ENCODE results near the gene PPM1B. TPM values are rescaled to one million over a fixed set of nuclear protein-coding genes. Genes with fewer than 3 reads are reported as not detected.
A peak's percentile ranks its signal among the peaks of the same experiment; 100 is the strongest.

The PPM1B gene
- total RNA-seq, 2 experiments from 2014 or later = 38.9 to 40.4 TPM

DNA sequence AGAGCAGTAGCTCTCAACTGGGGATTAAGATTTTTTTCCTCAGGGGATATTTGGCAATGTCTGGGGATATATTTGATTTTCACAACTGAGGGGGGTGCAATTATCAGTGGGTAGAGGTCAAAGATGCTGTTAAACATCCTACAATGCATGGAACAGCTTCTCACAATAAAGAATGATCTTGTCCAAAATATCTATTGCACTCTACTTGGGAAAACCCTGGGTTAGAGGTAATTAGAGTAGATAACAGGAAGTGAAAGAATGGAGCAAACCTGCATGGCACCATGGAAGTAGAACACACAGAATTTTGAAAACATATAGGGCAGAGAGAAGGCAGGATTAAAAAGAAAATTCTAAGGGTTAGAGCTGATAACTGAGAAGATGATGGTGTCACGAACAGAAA lies 26.4 kb upstream of the PPM1B start:
- Mint-ChIP-seq H3K27me3 (no peaks in the 10 kb centered on the region), H3K4me3 (no peak overlapping the region), H3K27ac (no peak overlapping the region), H3K9me3 (no peaks in the 10 kb centered on the region), H3K4me1 (peaks cover 7% of the 10 kb centered on the region), H3K36me3 (no peaks in the 10 kb centered on the region)
- DNase-seq = no peak

GRCh38 chr2:44143701-44144100 lies 25.0 kb upstream of the PPM1B start:
- Mint-ChIP-seq H3K4me1 (peaks cover 7% of the 10 kb centered on the region), H3K36me3 (no peaks in the 10 kb centered on the region), H3K9me3 (no peaks in the 10 kb centered on the region), H3K27ac (no peak overlapping the region), H3K4me3 (no peak overlapping the region), H3K27me3 (no peaks in the 10 kb centered on the region)
- DNase-seq = no peak

- Mint-ChIP-seq H3K27ac (no peak overlapping the region), H3K27me3 (no peaks in the 10 kb centered on the region), H3K4me3 (no peak overlapping the region), H3K9me3 (no peaks in the 10 kb centered on the region), H3K4me1 (peaks cover 3% of the 10 kb centered on the region), H3K36me3 (no peaks in the 10 kb centered on the region)
- DNase-seq = no peak
Observed at GRCh38 chr2:44148999-44149398, 19.7 kb upstream of the PPM1B start.

GRCh38 chr2:44150473-44150872 lies 18.2 kb upstream of the PPM1B start:
- Mint-ChIP-seq H3K27me3 (no peaks in the 10 kb centered on the region), H3K4me1 (peaks cover 3% of the 10 kb centered on the region), H3K36me3 (no peaks in the 10 kb centered on the region), H3K4me3 (no peak overlapping the region), H3K27ac (no peak overlapping the region), H3K9me3 (no peaks in the 10 kb centered on the region)
- DNase-seq = no peak

DNA sequence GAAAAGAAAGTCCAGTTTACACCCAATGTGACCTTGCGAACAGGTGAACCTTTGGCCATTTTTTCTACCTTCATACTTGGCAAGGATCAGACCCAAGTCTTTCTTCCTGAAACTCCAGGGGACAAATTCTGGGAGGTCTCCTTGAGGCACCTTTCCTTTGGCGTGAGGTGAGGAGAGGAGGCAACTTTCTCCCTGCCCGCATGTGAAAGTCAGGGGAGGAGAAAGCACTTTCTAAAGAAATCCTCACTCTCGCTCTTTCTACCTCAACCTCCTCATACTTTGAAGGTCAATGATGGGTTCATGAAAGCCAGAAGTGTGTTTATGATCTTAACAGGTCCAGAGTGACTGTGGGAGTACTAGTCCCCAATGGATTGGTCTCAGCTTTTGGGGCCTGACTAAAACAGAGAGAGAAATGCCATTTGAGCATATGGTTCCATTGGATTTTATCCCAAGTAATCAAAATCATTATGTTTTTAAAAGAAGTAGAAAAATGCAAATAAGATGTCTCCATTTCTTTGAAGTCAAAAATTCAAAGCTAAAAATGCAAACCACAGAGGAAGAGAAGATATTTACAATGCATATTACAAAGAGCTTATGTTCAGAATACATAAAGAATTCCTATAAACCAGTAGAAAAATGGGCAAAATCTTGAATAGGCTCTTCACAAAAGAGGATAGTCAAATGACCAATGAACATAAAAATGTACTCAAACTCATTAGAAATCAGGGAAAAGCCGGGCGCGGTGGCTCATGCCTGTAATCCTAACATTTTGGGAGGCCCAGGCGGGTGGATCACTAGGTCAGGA lies 15.6 kb upstream of the PPM1B start:
- Mint-ChIP-seq H3K36me3 (no peaks in the 10 kb centered on the region), H3K9me3 (no peaks in the 10 kb centered on the region), H3K4me1 (no peaks in the 10 kb centered on the region), H3K27ac (no peak overlapping the region), H3K27me3 (no peaks in the 10 kb centered on the region), H3K4me3 (no peak overlapping the region)
- no peak for DNase-seq

GRCh38 chr2:44155666-44156446 lies 12.8 kb upstream of the PPM1B start:
- DNase-seq = no peak
- H3K9me3 Mint-ChIP-seq = no peaks in the 10 kb centered on the region
- H3K36me3 Mint-ChIP-seq = no peaks in the 10 kb centered on the region
- no peaks in the 10 kb centered on the region for H3K27me3 Mint-ChIP-seq
- H3K4me3 Mint-ChIP-seq = no peak overlapping the region
- H3K27ac Mint-ChIP-seq = no peak overlapping the region
- no peaks in the 10 kb centered on the region for H3K4me1 Mint-ChIP-seq

GRCh38 chr2:44163777-44164176 lies 4.9 kb upstream of the PPM1B start:
- H3K27me3 Mint-ChIP-seq = no peaks in the 10 kb centered on the region
- no peak overlapping the region for H3K27ac Mint-ChIP-seq

DNA sequence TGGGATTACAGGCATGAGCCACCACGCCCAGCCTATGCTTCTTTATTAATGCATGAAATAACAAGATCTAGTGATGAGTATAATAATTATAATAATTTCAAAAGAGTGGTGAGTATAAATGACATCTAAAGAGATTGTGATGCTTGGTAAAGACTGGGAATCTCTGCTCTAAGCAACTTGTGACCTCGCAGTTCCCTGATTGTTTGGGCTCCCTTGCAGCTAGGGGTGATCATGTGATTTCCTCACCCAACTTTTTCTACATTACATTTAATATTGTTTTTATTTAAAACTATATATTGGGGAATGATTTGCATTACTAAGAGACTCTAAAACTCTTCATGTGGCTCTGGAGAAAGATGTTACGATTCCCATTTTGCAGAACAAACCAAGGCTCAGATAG lies 4.1 kb upstream of the PPM1B start:
- H3K27ac Mint-ChIP-seq = no peak overlapping the region
- H3K27me3 Mint-ChIP-seq = no peaks in the 10 kb centered on the region
- H3K4me1 Mint-ChIP-seq = peaks cover 8% of the 10 kb centered on the region
- H3K36me3 Mint-ChIP-seq = no peaks in the 10 kb centered on the region
- no peak for DNase-seq
- peaks cover 2% of the 10 kb centered on the region for H3K9me3 Mint-ChIP-seq
- no peak overlapping the region for H3K4me3 Mint-ChIP-seq

More at GRCh38 chr2:44163777-44164176, 4.9 kb upstream of the PPM1B start:
- no peaks in the 10 kb centered on the region for H3K36me3 Mint-ChIP-seq
- peaks cover 2% of the 10 kb centered on the region for H3K9me3 Mint-ChIP-seq
- no peak for DNase-seq
- H3K4me1 Mint-ChIP-seq = peaks cover 8% of the 10 kb centered on the region
- no peak overlapping the region for H3K4me3 Mint-ChIP-seq

- H3K9me3 Mint-ChIP-seq = peaks cover 2% of the 10 kb centered on the region
- no peak for DNase-seq
Observed at GRCh38 chr2:44166096-44166495, 2.6 kb upstream of the PPM1B start.

GRCh38 chr2:44167311-44167907 lies 1.3 kb upstream of the PPM1B start:
- H3K27me3 Mint-ChIP-seq = no peaks in the 10 kb centered on the region
- H3K27ac Mint-ChIP-seq = peak overlapping the region; percentile 94
- peaks cover 2% of the 10 kb centered on the region for H3K36me3 Mint-ChIP-seq
- H3K4me1 Mint-ChIP-seq = peaks cover 20% of the 10 kb centered on the region
- H3K9me3 Mint-ChIP-seq = peaks cover 2% of the 10 kb centered on the region
- peak overlapping the region; percentile 88 for H3K4me3 Mint-ChIP-seq
- no peak for DNase-seq

More at GRCh38 chr2:44166096-44166495, 2.6 kb upstream of the PPM1B start:
- peaks cover 12% of the 10 kb centered on the region for H3K4me1 Mint-ChIP-seq
- H3K36me3 Mint-ChIP-seq = peaks cover 2% of the 10 kb centered on the region
- H3K4me3 Mint-ChIP-seq = no peak overlapping the region
- H3K27ac Mint-ChIP-seq = no peak overlapping the region
- no peaks in the 10 kb centered on the region for H3K27me3 Mint-ChIP-seq

DNA sequence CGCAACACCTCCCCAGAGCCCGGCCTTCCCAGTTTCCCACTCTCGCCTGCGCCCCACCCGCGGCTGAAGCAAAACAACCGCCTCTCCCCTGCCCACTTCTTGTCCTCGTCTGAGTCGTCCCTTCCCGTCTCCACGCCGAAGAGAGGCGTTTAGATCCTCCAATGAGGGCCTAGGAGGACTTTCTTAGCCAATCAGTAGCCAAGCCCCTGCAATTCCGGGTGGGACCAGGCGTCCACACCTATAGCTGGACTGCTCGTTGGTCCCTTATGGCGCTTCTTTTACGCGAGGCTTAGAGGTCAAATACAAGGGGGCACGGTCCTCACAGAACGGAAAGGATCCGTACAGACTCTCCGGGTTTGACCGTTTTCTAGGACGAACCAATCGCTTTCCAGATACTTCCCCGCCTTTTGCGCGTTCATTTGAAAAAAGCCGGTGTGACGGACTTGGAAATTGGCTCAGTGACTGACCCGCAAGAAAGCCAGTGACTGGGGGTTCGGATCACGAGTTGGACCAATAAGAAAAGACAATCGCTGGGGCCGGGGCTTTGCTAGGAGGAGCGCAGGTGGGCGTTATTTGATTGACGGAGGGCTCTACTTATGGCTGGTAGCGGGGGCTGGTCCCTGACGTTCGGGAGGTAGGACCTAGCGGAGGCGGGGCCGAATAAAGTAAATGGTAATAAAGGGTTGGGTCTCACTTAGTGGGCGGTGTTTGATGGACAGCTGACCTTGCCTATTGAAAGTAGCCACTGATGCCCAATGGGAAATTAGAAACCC lies 581 bp upstream of the PPM1B start:
- Mint-ChIP-seq H3K36me3 (peaks cover 8% of the 10 kb centered on the region), H3K4me3 (peak overlapping the region; percentile 88), H3K27me3 (no peaks in the 10 kb centered on the region), H3K4me1 (peaks cover 26% of the 10 kb centered on the region), H3K27ac (peak overlapping the region; percentile 94), H3K9me3 (peaks cover 2% of the 10 kb centered on the region)
- peak; percentile 95 for DNase-seq

- no peak for DNase-seq
- peak overlapping the region; percentile 100 for H3K4me3 Mint-ChIP-seq
- H3K4me1 Mint-ChIP-seq = peaks cover 33% of the 10 kb centered on the region
- peaks cover 2% of the 10 kb centered on the region for H3K9me3 Mint-ChIP-seq
- peaks cover 8% of the 10 kb centered on the region for H3K36me3 Mint-ChIP-seq
- peak overlapping the region; percentile 100 for H3K27ac Mint-ChIP-seq
- H3K27me3 Mint-ChIP-seq = no peaks in the 10 kb centered on the region
Observed at GRCh38 chr2:44169155-44169898, 652 bp downstream of the PPM1B start.

DNA sequence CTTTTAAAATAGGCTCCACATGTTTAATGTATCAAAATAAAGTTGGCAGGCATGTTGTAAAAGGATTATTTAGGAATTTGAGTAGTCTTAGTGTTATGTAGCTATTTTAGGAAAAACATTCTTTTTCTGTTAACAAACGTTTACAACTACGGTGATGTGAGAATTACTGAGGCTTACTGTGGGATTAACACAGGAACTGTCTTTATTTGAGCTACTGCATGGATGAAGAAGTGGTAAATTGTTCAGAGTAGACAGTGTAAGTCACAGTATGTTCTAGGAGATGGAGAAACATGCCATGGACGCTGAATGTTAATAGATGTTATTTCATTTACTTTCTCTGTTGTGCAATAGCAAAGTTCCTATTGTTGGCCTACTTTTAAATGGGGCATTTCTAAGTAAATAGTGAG lies 1.6 kb downstream of the PPM1B start:
- Mint-ChIP-seq H3K27me3 (no peaks in the 10 kb centered on the region), H3K9me3 (peaks cover 2% of the 10 kb centered on the region), H3K27ac (peak overlapping the region; percentile 97), H3K36me3 (peaks cover 11% of the 10 kb centered on the region), H3K4me3 (peak overlapping the region; percentile 96), H3K4me1 (peaks cover 43% of the 10 kb centered on the region)
- DNase-seq = no peak

DNA sequence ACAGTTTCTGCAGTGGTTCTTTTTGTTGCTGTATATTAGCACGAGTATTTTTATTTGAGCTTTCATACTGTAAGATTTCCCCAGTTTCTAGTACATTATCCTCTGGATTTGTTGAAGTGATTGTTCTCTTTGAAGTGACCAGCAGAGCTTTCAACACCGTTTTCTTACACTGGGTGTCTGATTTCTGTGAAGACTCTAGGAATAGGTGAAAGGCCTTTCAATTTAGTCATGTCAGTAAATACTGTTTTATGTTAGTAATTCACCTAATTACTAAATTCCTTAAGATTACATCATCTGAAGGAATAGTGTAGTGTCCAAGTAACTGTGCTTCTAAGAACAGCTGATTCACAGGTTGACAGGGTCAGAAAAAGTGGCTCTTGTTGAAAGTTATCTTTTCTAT lies 2.3 kb downstream of the PPM1B start:
- peaks cover 18% of the 10 kb centered on the region for H3K36me3 Mint-ChIP-seq
- H3K27me3 Mint-ChIP-seq = no peaks in the 10 kb centered on the region
- no peaks in the 10 kb centered on the region for H3K9me3 Mint-ChIP-seq
- no peak for DNase-seq
- peaks cover 50% of the 10 kb centered on the region for H3K4me1 Mint-ChIP-seq
- peak overlapping the region; percentile 96 for H3K4me3 Mint-ChIP-seq
- H3K27ac Mint-ChIP-seq = peak overlapping the region; percentile 2
